TTC549 (cell line): ENCODE results near the gene RNF135.
"Not testable (repeated sequence)": the region's sequence is repeated elsewhere in the genome, so short reads cannot be mapped to it uniquely, and the experiment has no call there.

Experiments used
- FAIRE-seq: peaks from 2 replicates; lab custom pipeline; 2012; peaks lifted over from hg19 to GRCh38; lab: Jason Lieb, UNC

The RNF135 gene

DNA sequence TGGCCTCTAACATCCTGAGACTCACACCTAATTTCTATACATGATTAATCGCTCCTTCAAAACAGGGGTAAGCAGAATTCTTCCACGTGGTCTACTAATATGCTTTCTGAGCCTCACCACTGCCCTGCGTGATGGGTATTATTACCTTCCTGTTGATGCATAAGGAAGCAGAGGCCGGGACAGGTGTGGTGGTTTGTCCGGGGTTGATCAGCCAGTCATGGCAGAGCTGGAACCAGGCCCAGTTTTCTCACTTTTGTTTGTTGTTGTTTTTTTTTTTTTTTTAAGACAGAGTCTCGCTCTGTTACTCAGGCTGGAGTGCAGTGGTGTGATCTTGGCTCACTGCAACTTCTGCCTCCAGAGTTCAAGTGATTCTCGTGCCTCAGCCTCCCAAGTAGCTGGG is 31.2 kb downstream of the RNF135 start:
- FAIRE-seq = no peak

DNA sequence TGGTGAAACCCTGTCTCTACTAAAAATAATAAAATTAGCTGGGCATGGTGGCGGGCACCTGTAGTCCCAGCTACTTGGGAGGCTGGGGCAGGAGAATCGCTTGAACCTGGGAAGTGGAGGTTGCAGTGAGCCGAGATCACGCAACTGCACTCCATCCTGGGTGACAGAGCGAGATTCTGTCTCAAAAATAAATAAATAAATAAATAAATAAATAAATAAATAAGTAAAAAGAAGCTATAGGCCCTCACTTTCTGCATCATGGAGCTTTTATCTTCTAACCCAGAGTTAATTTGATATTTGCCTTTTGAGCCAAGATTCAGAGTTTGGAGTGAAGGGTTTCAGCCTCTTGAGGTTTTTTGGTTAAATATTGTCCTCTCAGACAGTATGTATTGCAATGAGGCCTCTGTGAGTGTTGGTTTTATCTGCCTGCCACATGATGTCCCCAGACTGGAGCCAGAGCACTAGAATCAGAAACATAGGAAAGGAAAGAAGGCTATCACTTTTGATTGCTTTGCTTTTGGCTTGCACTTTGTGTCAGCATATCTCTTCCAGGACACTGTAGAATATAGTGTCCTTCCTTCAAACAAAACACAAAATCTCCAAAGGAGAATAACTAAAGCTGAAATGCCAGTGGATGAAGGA is 32.5 kb downstream of the RNF135 start:
- FAIRE-seq = no peak

DNA sequence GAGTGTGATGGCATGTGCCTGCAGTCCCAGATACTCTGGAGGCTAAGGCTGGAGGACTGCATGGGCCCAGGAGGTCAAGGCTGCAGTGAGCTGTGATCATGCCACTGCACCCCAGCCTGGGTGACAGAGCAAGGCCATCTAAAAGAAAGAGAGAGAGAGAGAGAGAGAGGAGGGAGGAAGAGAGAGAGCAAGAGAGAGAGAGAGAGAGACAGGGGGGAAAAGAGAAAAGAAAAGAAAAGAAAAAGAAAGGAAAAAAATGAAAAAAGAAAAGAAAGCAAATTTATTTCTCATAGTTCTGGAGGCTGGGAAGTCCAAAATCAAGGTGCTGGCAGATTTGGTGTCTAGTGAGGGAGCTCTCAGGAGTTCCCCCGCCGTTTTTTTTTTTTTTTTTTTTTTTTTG is 33.3 kb downstream of the RNF135 start:
- FAIRE-seq = no peak

DNA sequence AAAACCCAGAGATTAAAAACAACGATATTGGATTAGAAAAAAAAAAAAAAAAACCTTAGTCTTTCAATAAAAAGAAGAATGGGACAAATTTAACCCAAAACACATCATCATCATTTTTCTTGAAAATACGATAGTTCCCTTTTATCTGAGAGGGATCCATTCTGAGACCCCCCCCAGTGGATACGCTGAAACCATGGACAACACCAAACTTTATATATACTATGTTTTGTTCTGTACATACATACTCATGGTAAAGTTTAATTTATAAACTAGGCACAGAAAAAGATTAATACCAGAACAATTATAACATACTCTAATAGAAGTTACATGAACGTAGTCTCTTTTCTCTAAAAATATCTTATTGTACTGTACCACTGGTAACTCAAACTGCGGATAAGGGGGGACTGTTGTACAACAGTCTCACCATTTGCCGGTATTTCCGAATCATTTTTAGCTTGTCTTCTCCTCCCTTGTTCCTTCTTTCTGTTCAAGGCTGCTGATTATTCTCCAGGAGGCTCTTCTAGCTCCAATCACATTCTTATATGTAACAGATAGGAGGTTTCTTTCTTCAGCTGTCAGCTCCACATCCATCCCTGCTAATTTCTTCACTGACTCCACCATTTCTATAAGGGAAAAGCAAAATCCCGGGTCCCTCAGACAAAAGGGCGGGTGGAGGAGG is 37.0 kb downstream of the RNF135 start:
- no peak for FAIRE-seq

DNA sequence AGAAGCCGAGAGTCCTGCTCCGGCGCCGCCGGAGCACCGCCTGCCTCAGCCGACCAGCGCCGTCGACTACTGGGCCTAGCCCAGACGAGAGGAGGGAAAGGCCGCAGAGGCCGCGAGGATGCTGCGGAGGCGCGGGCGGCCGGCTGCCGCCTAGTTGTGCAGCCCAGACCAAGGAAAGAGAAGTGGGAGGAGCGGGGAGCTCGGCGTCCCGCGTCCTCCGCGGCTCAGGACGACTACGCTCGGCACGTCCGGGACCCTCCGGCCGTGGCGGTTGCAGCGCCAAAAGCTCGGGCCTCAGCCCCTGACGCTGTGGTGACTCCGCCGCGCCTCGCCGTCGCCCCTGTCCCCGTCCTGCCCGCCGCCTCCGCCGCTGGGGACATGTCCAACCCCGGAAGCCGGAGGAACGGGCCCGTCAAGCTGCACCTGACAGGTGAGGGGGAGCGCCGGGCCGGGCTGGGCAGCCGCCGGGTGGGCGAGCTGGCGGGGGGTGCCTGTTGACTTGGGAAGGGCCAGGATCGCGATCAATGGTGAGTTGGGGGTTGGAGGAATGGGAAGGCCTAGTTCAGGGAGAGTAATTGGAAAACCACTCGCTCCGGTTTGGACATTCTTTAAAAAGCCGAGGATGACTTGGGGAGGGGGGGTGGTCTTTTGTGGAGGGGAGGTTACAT is 37.7 kb downstream of the RNF135 start:
- FAIRE-seq = no peak

DNA sequence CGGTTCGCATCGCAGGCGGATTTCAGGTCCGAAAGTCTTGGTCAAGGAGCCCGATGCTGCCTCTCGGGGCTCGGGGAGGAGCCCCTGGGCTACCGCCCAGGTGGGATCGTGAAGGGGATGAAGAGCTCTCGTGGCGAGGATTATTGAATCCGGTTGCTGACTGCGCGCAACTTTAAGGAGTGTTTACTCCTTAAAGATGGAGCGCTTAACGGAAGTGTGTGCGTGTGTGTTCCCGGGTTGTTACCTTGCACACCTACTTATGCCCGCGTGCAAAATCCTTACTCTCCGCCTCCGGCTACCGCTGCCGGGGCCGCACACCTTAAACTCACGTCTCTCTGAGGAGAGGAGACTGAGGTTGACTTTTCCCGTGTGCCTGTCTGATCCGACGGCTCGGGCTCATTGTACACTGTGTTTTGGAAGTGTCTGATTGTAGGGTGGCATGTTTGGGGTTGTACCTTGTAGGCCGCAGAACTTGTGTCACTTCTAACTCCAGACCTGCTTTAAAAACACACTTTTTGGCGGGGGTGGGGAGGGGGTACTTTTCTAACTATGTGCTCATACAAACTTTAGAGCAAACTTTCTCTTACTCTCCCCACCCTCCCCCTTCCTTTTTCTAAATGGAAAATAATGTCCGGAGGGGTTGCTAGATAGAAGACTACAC is 38.3 kb downstream of the RNF135 start:
- FAIRE-seq = not testable (repeated sequence)

DNA sequence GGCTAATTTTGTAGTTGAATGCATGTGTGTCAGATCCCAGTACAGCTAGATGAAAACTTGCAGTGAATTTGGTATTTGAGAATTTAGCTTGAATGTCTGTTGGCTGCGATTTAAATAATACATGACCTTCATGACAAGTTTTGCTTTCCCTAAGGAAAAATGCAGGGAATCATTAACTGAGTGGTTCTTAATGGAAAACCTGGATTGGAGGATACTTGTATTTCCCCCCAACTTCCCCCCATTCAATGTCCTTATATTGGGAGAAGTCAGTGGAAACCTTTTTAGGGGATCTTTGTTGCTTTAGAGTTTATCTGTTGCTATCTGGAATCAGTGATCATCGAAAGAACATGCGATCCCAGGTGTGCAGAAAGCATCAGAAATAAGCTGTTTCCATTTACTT is 39.2 kb downstream of the RNF135 start:
- not testable (repeated sequence) for FAIRE-seq

DNA sequence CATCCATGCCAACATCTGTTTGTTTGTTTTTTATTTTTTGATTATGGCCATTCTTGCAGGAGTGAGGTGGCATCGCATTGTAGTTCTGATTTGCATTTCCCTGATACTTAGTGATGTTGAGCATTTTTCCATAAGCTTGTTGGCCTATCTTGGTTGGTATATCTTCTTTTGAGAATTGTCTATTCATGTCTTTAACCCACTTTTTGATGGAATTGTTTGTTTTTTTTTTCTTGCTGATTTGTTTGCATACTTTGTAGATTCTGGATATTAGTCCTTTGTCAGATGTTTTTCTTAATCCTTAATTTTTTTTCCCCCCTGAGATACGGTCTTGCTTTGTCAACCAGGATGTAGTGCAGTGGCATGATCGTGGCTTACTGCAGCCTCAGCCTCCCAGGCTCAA is 43.0 kb downstream of the RNF135 start:
- FAIRE-seq = no peak

DNA sequence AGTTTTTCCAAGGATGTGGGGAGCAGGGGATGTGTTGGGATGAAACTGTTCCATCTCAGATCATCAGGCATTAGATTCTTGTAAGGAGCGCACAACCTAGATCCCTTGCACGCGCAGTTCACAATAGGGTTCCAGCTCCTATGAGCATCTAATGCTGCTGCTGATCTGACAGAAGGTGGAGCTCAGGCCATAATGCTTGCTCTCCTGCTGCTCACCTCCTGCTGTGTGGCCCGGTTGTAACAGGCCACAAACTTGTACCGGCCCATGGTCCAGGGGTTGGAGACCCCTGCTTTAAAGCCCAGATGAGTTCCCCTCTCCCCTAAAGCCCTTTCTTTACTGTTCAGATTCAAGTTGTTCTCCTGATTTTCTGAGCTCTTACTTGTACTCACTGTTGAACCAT is 44.8 kb downstream of the RNF135 start:
- FAIRE-seq = no peak

DNA sequence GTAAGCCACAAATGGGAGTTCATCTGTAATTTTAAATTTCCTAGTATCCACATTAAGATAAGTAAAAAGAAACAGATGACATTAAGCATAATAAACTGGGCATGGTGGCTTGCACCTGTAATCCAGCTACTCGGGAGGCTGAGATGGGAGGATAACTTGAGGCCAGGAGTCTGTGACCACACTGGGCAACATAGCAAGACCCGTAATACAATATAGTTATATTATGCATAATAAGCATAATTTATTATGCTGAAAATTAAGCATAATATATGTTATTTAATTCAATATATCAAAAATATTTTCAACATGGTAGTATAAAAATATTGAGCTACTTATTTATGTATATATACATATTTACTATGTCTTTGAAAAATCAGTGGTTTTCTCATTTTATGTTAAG is 48.2 kb downstream of the RNF135 start:
- FAIRE-seq = no peak

DNA sequence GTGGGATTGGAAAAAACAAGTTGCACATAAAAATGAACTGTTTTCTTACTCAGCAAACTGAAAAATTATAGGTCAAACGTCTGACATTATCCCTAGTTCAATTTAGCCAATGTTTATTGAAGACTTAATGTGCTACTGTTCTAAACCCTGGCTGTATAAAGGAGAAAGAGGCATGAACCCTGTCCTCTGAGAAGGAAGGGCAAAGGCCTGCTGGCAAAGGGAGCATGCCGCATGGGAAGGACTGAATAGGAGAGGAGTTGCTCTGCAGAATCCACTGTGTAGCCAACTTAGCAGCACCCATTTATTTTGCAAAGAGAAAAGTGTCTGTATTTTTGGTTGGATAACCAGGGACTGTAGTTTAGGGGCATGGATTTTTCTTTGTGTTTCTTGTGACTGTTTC is 52.3 kb downstream of the RNF135 start:
- FAIRE-seq = not testable (repeated sequence)

DNA sequence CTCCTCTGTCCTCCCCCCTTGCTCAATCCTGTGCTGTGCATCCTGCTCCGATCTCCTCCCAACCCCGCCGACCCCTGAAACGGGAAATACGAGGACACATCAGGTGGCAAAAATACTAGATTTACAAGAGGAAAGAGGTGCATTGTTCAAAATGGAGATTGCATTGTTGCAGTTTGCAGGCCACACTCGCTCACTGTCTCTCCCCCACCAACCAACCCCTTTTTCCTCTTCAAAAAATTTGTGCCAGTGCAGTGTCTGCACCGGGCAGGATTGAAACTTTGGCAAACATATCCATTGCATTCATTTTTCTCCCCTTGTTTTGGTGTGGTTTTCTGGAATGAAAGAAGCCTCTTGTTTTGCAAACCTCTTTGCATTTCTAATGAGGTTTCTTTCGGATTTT is 61.0 kb downstream of the RNF135 start:
- no peak for FAIRE-seq

DNA sequence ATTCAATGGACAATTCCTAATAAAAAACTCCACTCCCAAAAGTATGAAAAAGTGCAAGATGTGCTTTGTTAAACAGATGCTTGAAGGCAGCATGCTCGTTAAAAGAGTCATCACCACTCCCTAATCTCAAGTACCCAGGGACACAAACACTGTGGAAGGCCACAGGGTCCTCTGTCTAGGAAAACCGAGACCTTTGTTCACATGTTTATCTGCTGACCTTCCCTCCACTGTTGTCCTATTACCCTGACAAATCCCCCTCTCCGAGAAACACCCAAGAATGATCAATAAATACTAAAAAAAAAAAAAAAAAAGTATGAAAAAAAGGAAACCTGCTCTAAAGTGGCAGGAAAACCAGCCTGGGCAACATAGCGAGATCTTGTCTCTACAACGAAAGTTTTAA is 64.8 kb downstream of the RNF135 start:
- not testable (repeated sequence) for FAIRE-seq

DNA sequence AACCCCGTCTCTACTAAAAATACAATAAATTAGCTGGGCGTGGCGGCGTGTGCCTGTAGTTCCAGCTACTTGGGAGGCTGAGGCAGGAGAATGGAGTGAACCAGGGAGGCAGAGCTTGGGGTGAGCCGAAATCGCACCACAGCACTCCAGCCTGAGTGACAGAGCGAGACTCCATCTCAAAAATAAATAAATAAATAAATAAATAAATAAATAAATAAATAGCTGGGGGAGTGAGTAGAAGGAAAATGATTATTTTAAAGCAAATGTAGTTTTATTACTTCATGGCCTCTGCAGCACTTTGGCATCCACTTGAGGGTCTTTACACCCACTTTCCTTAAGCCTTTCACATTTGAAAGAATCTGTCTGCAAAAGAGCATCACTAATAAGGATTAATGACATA is 70.0 kb downstream of the RNF135 start:
- not testable (repeated sequence) for FAIRE-seq

DNA sequence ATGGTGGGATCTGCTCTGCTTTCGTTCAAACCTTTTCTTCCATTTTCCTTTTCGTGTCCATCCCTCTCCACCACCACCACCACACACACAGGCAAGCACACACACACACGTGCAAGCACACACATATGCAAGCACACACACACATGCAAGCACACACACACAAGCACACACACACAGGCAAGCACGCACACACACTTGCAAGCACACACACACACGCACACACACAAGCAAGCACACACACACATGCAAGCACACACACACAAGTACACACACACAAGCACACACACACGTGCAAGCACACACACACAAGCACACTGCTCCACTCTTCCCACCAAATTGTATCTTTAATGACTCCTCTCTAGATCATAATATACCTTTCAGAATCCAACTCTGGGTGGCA is 71.5 kb downstream of the RNF135 start:
- not testable (repeated sequence) for FAIRE-seq

DNA sequence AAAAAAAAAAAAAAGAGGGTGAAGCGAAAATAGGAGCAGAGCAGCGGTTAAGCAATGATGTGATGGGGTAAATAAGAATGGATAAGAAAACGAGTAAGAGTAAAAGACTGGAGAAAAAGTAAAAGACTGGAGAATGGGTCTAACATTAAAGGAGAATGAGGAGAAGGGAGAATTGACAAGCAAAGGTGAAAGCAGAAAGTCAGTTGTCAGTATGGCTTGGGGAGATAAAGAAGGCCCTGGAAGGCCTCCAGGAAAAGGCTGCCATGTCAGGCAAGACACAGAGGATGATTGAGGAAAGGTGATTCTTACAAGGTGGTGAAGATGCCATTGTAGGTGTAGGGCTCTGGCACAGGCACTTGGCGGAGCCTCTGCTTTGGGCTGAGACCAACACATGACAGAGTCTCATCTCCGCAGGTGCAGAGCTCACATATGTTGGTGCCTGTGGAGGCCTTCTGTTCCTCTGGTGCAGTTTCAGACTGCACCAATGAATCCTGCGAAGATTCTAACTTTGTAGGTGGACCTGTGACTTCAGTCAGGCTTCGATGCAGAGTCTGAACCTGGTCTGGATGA is 76.1 kb downstream of the RNF135 start:
- not testable (repeated sequence) for FAIRE-seq

DNA sequence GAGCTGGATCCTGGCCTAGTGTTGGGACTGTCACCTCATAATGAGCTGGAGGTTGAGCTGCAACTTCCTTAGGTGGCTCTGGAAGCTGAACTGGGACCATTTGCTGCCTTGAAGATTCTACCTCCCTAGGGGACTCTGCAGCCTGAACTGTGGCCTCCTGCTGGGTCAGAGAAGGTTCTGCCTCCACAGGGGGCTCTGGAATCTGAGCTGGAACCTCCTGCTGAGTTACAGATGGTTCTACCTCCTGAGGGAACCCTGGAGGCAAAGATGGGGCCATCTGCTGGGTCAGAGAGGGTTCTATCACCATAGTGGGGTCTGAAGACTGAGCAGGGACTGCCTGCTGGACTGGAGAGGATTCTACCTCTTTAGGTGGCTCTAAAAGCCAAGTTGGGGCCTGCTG is 77.3 kb downstream of the RNF135 start:
- no peak for FAIRE-seq

DNA sequence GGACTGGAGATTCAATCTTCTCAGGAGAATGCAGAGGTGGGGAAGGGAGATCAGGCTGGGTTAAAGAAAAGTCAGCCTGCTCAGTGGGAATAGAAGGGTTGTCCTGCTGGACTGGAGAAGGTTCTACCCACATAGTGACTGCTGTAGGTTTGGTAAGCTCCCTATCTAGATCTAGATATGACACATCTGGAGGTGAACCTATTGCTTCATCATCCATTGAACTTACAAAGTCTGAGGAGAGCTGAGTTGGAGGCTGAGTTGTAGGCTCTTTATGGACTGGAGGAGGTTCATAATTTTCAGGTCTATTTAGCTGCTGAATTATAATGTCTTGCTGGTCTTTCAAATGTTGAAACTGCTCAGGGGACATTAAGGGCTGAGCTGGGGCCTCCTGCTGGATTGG is 77.9 kb downstream of the RNF135 start:
- no peak for FAIRE-seq
